GM23338 (cell line): ENCODE data around the gene WASL. TPM values are rescaled to one million over a fixed set of nuclear protein-coding genes. Genes with fewer than 3 reads are reported as not detected.

ENCODE experiments used
- CTCF ChIP-seq, 2 experiments: fragments of 200-600 bp in 1 of 2; sonication (generic) in 1 of 2; conservative IDR thresholded peaks; 2 replicates each; pipeline versions ENCODE4 v1.5.1 to v1.6.1; 2016 to 2017; ENCODE audit warnings: antibody characterized with exemption in 2 of 2, low read depth in 2 of 2, mild to moderate bottlenecking in 2 of 2, moderate library complexity in 1 of 2
- EZH2phosphoT487 ChIP-seq: fragments of 200-600 bp; sonication (generic); IDR thresholded peaks from one replicate; pipeline ENCODE4 v1.8.1; 2018; ENCODE audit warnings: antibody characterized with exemption; ENCODE audit not compliant: unreplicated experiment
- JUNB ChIP-seq: IDR thresholded peaks from one replicate; pipeline ENCODE4 v1.6.1; 2016; ENCODE audit warnings: antibody characterized with exemption; ENCODE audit not compliant: unreplicated experiment
- NANOG ChIP-seq: IDR thresholded peaks from 2 replicates; pipeline ENCODE4 v1.6.1; 2016; ENCODE audit warnings: antibody characterized with exemption, borderline replicate concordance
- POLR2AphosphoS5 ChIP-seq: IDR thresholded peaks from 2 replicates; pipeline ENCODE4 v1.6.1; 2016; ENCODE audit warnings: antibody characterized with exemption, low read depth
- ZNF114 ChIP-seq: fragments of 250-450 bp; sonication (Bioruptor Pico); IDR thresholded peaks from 2 replicates; pipeline ENCODE4 v1.5.0; 2020; ENCODE audit warnings: mild to moderate bottlenecking, moderate library complexity
- ZNF462 ChIP-seq: fragments of 250-450 bp; sonication (Bioruptor Pico); IDR thresholded peaks from 2 replicates; pipeline ENCODE4 v1.5.0; 2020; ENCODE audit warnings: mild to moderate bottlenecking, moderate library complexity
- polyA plus RNA-seq: library from polyadenylated mRNA; unstranded; fragments of >200 nt; fragmentation: Nextera tagmentation; extraction: Ambion mirVana; gene quantifications from 2 replicates; pipeline ENCODE4 v1.2.1, GENCODE V29; 2016
- total RNA-seq: library from RNA; depleted of rRNA; stranded (reverse); fragments of >200 nt; shearing (Covaris generic); gene quantifications from 2 replicates; pipeline ENCODE4 v1.2.3, GENCODE V29; 2014
- TF ChIP-seq, protein P1 (sequence below): IDR thresholded peaks from one replicate; pipeline ENCODE4 v1.6.1; 2018; ENCODE audit warnings: antibody characterized with exemption; ENCODE audit not compliant: unreplicated experiment

WASL gene
- total and polyA plus RNA-seq, 2 experiments from 2014 or later = 36.4 to 45.3 TPM

DNA sequence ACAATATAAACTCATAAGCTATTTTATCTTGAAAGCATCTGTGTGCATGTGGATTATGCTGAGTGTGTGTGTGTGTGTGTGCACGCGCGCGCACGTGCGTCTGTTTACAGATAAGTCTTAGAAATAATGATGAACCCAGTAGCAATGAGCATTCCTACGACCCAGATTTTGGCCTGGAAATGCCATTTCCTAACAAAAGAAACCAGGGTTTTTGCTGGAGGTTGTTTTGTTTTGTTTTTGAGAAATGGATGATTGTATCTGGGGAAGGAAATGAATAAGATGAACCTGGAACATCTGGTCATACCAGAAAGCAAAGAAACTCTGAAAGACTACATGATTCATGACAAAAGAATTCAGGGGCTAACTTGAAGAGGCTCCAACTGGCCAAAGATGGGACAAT lies 115.2 kb downstream of the WASL start (continued):
- TF ChIP-seq ZNF462 (CRISPR knock-in tag) (no peak), JUNB (no peak), NANOG (no peak), CTCF (conservative IDR thresholded peaks at IDR 0.05; ENCODE audit: low read depth in 2 of 2) (no peak), EZH2phosphoT487 (no peak), ZNF114 (CRISPR knock-in tag) (no peak), POLR2AphosphoS5 (no peak)
- TF ChIP-seq, protein P1, sequence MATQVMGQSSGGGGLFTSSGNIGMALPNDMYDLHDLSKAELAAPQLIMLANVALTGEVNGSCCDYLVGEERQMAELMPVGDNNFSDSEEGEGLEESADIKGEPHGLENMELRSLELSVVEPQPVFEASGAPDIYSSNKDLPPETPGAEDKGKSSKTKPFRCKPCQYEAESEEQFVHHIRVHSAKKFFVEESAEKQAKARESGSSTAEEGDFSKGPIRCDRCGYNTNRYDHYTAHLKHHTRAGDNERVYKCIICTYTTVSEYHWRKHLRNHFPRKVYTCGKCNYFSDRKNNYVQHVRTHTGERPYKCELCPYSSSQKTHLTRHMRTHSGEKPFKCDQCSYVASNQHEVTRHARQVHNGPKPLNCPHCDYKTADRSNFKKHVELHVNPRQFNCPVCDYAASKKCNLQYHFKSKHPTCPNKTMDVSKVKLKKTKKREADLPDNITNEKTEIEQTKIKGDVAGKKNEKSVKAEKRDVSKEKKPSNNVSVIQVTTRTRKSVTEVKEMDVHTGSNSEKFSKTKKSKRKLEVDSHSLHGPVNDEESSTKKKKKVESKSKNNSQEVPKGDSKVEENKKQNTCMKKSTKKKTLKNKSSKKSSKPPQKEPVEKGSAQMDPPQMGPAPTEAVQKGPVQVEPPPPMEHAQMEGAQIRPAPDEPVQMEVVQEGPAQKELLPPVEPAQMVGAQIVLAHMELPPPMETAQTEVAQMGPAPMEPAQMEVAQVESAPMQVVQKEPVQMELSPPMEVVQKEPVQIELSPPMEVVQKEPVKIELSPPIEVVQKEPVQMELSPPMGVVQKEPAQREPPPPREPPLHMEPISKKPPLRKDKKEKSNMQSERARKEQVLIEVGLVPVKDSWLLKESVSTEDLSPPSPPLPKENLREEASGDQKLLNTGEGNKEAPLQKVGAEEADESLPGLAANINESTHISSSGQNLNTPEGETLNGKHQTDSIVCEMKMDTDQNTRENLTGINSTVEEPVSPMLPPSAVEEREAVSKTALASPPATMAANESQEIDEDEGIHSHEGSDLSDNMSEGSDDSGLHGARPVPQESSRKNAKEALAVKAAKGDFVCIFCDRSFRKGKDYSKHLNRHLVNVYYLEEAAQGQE = no peak
